BLaER1 (cell line): ENCODE data around the gene ANKRD34B.

Experiments
- H3K27ac ChIP-seq: shearing (Covaris generic); formaldehyde crosslinking; 2 replicates; pipeline ENCODE4 v1.8.1; 2022
- H3K27me3 ChIP-seq: shearing (Covaris generic); formaldehyde crosslinking; 2 replicates; pipeline ENCODE4 v1.8.1; 2022
- H3K36me3 ChIP-seq: shearing (Covaris generic); formaldehyde crosslinking; 2 replicates; pipeline ENCODE4 v1.8.1; 2022
- H3K4me1 ChIP-seq: shearing (Covaris generic); formaldehyde crosslinking; 2 replicates; pipeline ENCODE4 v1.8.1; 2022
- H3K4me2 ChIP-seq: shearing (Covaris generic); formaldehyde crosslinking; 2 replicates; pipeline ENCODE4 v1.8.1; 2022
- H3K4me3 ChIP-seq: shearing (Covaris generic); formaldehyde crosslinking; 2 replicates; pipeline ENCODE4 v1.8.1; 2022
- H3K9ac ChIP-seq: shearing (Covaris generic); formaldehyde crosslinking; 2 replicates; pipeline ENCODE4 v1.8.1; 2022
- H3K9me3 ChIP-seq: shearing (Covaris generic); formaldehyde crosslinking; 2 replicates; pipeline ENCODE4 v1.8.1; 2022
- H4K20me1 ChIP-seq: shearing (Covaris generic); formaldehyde crosslinking; 2 replicates; pipeline ENCODE4 v1.8.1; 2022
- Cebpa-rat ChIP-seq: shearing (Covaris generic); IDR thresholded peaks from 2 replicates; pipeline ENCODE4 v1.8.1; 2022

Gene ANKRD34B

GRCh38 chr5:80569961-80570786, at the start of gene ANKRD34B:
TSS of gene ANKRD34B (minus strand) at chr5:80570280. CDS start at chr5:80560019, 10,261 bp downstream.
- H3K4me3 ChIP-seq: peak within 1 kb of the TSS; percentile 57
- H3K4me1 ChIP-seq: peaks cover 12% of the 10 kb centered on the region; the same call in 1 of the 2 replicates
- H3K27me3 ChIP-seq: peaks cover 58% of the 10 kb centered on the region
- H3K9ac ChIP-seq: no peak within 1 kb of the TSS
- H3K27ac ChIP-seq: no peak within 1 kb of the TSS
- TF ChIP-seq Cebpa-rat: no peak
- peaks cover 21% of the 10 kb centered on the region for H3K9me3 ChIP-seq
- no peaks in the 10 kb centered on the region for H3K36me3 ChIP-seq
- no peaks in the 10 kb centered on the region for H4K20me1 ChIP-seq
- H3K4me2 ChIP-seq: peak within 1 kb of the TSS; percentile 70

- no peak overlapping the region for H3K4me2 ChIP-seq
- H3K4me3 ChIP-seq: no peak overlapping the region
- no peak for TF ChIP-seq Cebpa-rat
- no peak overlapping the region for H3K27ac ChIP-seq
- peaks cover 25% of the 10 kb centered on the region for H3K36me3 ChIP-seq
- H3K9ac ChIP-seq: no peak overlapping the region
- no peaks in the 10 kb centered on the region for H4K20me1 ChIP-seq
- no peaks in the 10 kb centered on the region for H3K27me3 ChIP-seq
- no peaks in the 10 kb centered on the region for H3K4me1 ChIP-seq
- no peaks in the 10 kb centered on the region for H3K9me3 ChIP-seq
These were observed 49.0 kb upstream of the ANKRD34B start for GRCh38 chr5:80619086-80619485.

GRCh38 chr5:80618438-80618837, 48.4 kb upstream of the ANKRD34B start:
- H3K9ac ChIP-seq: no peak overlapping the region
- no peak overlapping the region for H3K4me2 ChIP-seq
- no peaks in the 10 kb centered on the region for H3K27me3 ChIP-seq
- no peaks in the 10 kb centered on the region for H4K20me1 ChIP-seq
- no peak overlapping the region for H3K27ac ChIP-seq
- no peak overlapping the region for H3K4me3 ChIP-seq
- peaks cover 24% of the 10 kb centered on the region for H3K36me3 ChIP-seq
- no peaks in the 10 kb centered on the region for H3K9me3 ChIP-seq
- no peak for TF ChIP-seq Cebpa-rat
- H3K4me1 ChIP-seq: no peaks in the 10 kb centered on the region

- Histone ChIP-seq H3K4me1 (no peaks in the 10 kb centered on the region), H3K9me3 (no peaks in the 10 kb centered on the region), H3K4me2 (no peak overlapping the region), H3K27me3 (no peaks in the 10 kb centered on the region), H3K36me3 (peaks cover 9% of the 10 kb centered on the region), H4K20me1 (no peaks in the 10 kb centered on the region), H3K4me3 (no peak overlapping the region), H3K9ac (no peak overlapping the region), H3K27ac (no peak overlapping the region)
- TF ChIP-seq Cebpa-rat: no peak
These were observed 45.3 kb upstream of the ANKRD34B start for GRCh38 chr5:80615266-80615914.

GRCh38 chr5:80609692-80610091, 39.6 kb upstream of the ANKRD34B start:
- Histone ChIP-seq H4K20me1 (no peaks in the 10 kb centered on the region), H3K4me1 (no peaks in the 10 kb centered on the region), H3K9ac (no peak overlapping the region), H3K4me3 (no peak overlapping the region), H3K4me2 (no peak overlapping the region), H3K36me3 (peaks cover 5% of the 10 kb centered on the region; the same call in 1 of the 2 replicates), H3K27me3 (no peaks in the 10 kb centered on the region), H3K9me3 (peaks cover 5% of the 10 kb centered on the region; the same call in 1 of the 2 replicates), H3K27ac (no peak overlapping the region)
- no peak for TF ChIP-seq Cebpa-rat

- no peaks in the 10 kb centered on the region for H3K27me3 ChIP-seq
- H3K36me3 ChIP-seq: peaks cover 5% of the 10 kb centered on the region; the same call in 1 of the 2 replicates
- TF ChIP-seq Cebpa-rat: no peak
- H3K9me3 ChIP-seq: peaks cover 5% of the 10 kb centered on the region; the same call in 1 of the 2 replicates
- no peak overlapping the region for H3K9ac ChIP-seq
- no peak overlapping the region for H3K4me2 ChIP-seq
- H3K27ac ChIP-seq: no peak overlapping the region
- H3K4me1 ChIP-seq: no peaks in the 10 kb centered on the region
- H4K20me1 ChIP-seq: no peaks in the 10 kb centered on the region
- H3K4me3 ChIP-seq: no peak overlapping the region
These were observed 38.7 kb upstream of the ANKRD34B start for GRCh38 chr5:80608731-80609130.

- Histone ChIP-seq H3K27me3 (no peaks in the 10 kb centered on the region), H3K36me3 (peaks cover 5% of the 10 kb centered on the region; the same call in 1 of the 2 replicates), H3K9me3 (peaks cover 5% of the 10 kb centered on the region; the same call in 1 of the 2 replicates), H3K9ac (no peak overlapping the region), H3K4me1 (no peaks in the 10 kb centered on the region), H4K20me1 (no peaks in the 10 kb centered on the region), H3K27ac (no peak overlapping the region), H3K4me2 (no peak overlapping the region), H3K4me3 (no peak overlapping the region)
- no peak for TF ChIP-seq Cebpa-rat
These were observed 37.8 kb upstream of the ANKRD34B start for GRCh38 chr5:80607832-80608231.

GRCh38 chr5:80607343-80607742, 37.3 kb upstream of the ANKRD34B start:
- Histone ChIP-seq H3K9me3 (peaks cover 5% of the 10 kb centered on the region; the same call in 1 of the 2 replicates), H3K4me1 (no peaks in the 10 kb centered on the region), H3K36me3 (peaks cover 5% of the 10 kb centered on the region; the same call in 1 of the 2 replicates), H3K27ac (no peak overlapping the region), H3K4me2 (no peak overlapping the region), H3K9ac (no peak overlapping the region), H3K4me3 (no peak overlapping the region), H3K27me3 (no peaks in the 10 kb centered on the region), H4K20me1 (no peaks in the 10 kb centered on the region)
- TF ChIP-seq Cebpa-rat: no peak

GRCh38 chr5:80600943-80601693, 31.0 kb upstream of the ANKRD34B start:
- Histone ChIP-seq H4K20me1 (no peaks in the 10 kb centered on the region), H3K4me3 (no peak overlapping the region)
- no peak for TF ChIP-seq Cebpa-rat

More at GRCh38 chr5:80600943-80601693, 31.0 kb upstream of the ANKRD34B start:
- H3K9me3 ChIP-seq: no peaks in the 10 kb centered on the region
- H3K27ac ChIP-seq: no peak overlapping the region
- no peaks in the 10 kb centered on the region for H3K36me3 ChIP-seq
- H3K4me1 ChIP-seq: no peaks in the 10 kb centered on the region
- no peak overlapping the region for H3K9ac ChIP-seq
- no peak overlapping the region for H3K4me2 ChIP-seq
- H3K27me3 ChIP-seq: no peaks in the 10 kb centered on the region
